Measurements from ENCODE around the gene TNIP1. TPM values are rescaled to one million over a fixed set of nuclear protein-coding genes. Genes with fewer than 3 reads are reported as not detected.

TNIP1 gene
- total RNA-seq, 1 donor from 2014 or later, result 54.6 TPM

DNA sequence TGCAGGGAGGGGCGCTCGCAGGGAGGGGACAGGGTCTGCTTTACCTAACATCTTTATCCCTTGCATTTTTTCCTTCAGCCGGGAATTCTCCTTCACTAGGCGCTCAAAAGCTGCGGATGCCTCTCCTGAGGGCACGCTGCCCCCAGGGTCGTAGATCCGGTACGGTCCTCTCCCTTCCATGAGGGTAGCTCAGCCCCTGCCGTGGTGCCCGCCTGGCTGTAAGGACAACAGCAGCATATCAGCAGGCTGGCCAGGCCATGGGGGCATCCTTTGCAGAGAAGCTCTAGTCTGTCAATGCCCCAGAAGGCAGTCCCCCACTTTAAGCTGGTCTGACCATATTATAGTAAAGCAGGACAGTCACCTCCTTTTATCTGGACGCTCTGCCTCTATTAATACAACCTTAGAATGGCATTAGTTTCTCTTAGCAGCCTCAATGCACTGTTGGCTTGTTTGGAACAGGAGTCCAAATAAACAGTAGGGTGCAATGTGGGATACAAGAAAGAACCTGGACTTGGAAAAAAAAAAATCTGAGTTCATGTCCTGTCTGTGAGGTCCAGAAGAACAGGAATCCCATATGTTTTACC is 15.8 kb downstream of the TNIP1 start:
- Histone ChIP-seq H3K36me3 (peaks cover 5 to 19% of the 10 kb centered on the region in 2 donors), H3K27me3 (no peaks in the 10 kb centered on the region), H3K4me3 (no peak overlapping the region), H3K9me3 (no peaks in the 10 kb centered on the region), H3K4me1 (peaks cover 26 to 60% of the 10 kb centered on the region in 2 donors), H3K27ac (peak overlapping the region in 1 of 2 donors; percentile 74)
- no peak for DNase-seq (ENCODE audit: low spot score in 2 of 2)
- TF ChIP-seq, protein P1, sequence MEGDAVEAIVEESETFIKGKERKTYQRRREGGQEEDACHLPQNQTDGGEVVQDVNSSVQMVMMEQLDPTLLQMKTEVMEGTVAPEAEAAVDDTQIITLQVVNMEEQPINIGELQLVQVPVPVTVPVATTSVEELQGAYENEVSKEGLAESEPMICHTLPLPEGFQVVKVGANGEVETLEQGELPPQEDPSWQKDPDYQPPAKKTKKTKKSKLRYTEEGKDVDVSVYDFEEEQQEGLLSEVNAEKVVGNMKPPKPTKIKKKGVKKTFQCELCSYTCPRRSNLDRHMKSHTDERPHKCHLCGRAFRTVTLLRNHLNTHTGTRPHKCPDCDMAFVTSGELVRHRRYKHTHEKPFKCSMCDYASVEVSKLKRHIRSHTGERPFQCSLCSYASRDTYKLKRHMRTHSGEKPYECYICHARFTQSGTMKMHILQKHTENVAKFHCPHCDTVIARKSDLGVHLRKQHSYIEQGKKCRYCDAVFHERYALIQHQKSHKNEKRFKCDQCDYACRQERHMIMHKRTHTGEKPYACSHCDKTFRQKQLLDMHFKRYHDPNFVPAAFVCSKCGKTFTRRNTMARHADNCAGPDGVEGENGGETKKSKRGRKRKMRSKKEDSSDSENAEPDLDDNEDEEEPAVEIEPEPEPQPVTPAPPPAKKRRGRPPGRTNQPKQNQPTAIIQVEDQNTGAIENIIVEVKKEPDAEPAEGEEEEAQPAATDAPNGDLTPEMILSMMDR (IDR thresholded peaks at IDR 0.05), result no peak
- intact Hi-C loops (cut with DNase I), result no loop called here

GRCh38 chr5:151063142-151063989 is 17.5 kb downstream of the TNIP1 start:
- H3K36me3 ChIP-seq, result peaks cover 16 to 31% of the 10 kb centered on the region in 2 donors
- H3K4me3 ChIP-seq, result peak overlapping the region; percentile 23 to 33
- H3K4me1 ChIP-seq, result peaks cover 19 to 48% of the 10 kb centered on the region in 2 donors
- H3K9me3 ChIP-seq, result no peaks in the 10 kb centered on the region
- intact Hi-C loops (cut with DNase I), result no loop called here
- no peaks in the 10 kb centered on the region for H3K27me3 ChIP-seq
- DNase-seq (ENCODE audit: low spot score in 2 of 2), result no peak
- H3K27ac ChIP-seq, result peak overlapping the region; percentile 74 to 79
- TF ChIP-seq, protein P1 (IDR thresholded peaks at IDR 0.05), result no peak

DNA sequence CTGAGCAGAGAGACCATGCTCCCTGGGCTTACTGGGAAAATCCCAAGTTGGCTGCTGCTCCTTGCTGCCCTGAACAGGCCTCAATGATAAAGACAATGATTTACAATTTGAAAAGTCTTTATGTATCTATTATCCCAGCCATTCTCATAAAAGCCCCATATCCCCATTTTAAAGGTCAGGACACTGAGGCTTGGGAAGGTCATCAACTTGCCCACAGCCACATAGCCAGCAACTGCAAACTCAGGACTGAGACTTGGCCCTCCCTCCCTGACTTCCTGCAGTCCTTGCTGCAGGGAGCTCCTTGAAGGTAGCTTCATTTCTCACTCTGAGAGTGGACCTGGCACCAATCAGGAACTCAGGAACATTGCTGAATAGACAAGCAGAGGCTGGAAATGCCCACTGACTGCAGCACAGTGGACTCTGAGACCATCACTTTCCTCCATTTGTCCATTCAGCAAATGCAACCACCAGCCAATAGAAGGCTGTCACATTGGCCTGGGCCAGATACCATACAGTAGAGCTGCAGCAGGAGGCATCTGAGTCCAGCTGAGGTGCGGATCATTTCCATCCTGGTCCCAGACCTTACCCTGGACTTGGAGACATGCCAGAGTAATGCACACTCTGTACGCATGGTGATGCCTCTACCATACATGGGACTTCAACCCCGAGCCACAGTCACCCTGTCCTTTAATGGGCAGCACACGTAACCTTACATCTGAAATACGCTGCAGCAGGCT is 18.3 kb downstream of the TNIP1 start:
- intact Hi-C loops (cut with DNase I), result no loop called here
- TF ChIP-seq, protein P1 (IDR thresholded peaks at IDR 0.05), result no peak
- Histone ChIP-seq H3K27me3 (no peaks in the 10 kb centered on the region), H3K4me1 (peaks cover 17 to 45% of the 10 kb centered on the region in 2 donors), H3K27ac (peak overlapping the region in 1 of 2 donors; percentile 60), H3K36me3 (peaks cover 20 to 36% of the 10 kb centered on the region in 2 donors), H3K9me3 (no peaks in the 10 kb centered on the region), H3K4me3 (no peak overlapping the region)
- DNase-seq (ENCODE audit: low spot score in 2 of 2), result no peak

GRCh38 chr5:151060742-151061141 is 20.1 kb downstream of the TNIP1 start:
- intact Hi-C loops (cut with DNase I), result no loop called here
- H3K36me3 ChIP-seq, result peaks cover 20 to 53% of the 10 kb centered on the region in 2 donors
- H3K9me3 ChIP-seq, result no peaks in the 10 kb centered on the region
- H3K27ac ChIP-seq, result no peak overlapping the region
- TF ChIP-seq, protein P1 (IDR thresholded peaks at IDR 0.05), result no peak
- no peak for DNase-seq (ENCODE audit: low spot score in 2 of 2)
- no peak overlapping the region for H3K4me3 ChIP-seq
- peaks cover 17 to 44% of the 10 kb centered on the region in 2 donors for H3K4me1 ChIP-seq
- H3K27me3 ChIP-seq, result no peaks in the 10 kb centered on the region

DNA sequence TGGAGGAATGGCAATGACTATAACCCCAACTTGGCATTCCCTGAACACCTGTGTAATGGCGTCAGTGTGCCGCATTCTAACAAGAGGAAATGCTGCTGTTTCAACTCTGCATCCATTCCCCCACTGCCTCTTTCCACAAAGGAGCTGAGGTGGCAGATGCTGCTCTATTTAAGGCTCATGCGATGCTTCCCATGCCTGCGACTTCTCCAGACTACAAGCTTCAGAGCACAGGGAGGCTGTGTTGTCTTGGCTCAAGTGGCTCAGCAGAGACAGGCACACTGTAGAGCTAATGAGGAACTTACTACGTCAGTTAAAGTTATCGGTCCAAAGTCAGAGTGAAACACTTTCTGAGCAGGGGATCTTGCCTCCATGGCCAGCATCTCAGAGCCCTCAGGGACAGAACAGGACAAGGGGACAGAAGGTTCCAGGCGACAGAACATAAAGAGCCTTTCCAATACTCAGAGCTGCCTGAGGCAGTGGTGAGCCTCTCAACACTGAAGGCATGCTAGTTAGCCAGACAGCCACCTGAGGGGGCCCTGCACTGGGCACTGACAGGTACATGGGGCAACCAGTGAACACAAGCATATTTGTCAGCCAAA is 21.8 kb downstream of the TNIP1 start:
- TF ChIP-seq, protein P1 (IDR thresholded peaks at IDR 0.05), result no peak
- Histone ChIP-seq H3K27ac (no peak overlapping the region), H3K4me3 (no peak overlapping the region), H3K36me3 (peaks cover 31 to 71% of the 10 kb centered on the region in 2 donors), H3K4me1 (peaks cover 14 to 34% of the 10 kb centered on the region in 2 donors), H3K27me3 (no peaks in the 10 kb centered on the region), H3K9me3 (no peaks in the 10 kb centered on the region)
- intact Hi-C loops (cut with DNase I), result loop anchor here (10.0 kb wide), 1 partner anchor 186 kb away; no protein-coding TSS in a partner anchor
- DNase-seq (ENCODE audit: low spot score in 2 of 2), result no peak
